H1 (cell line): ENCODE measurements around the gene AKT1. TPM values are rescaled to one million over a fixed set of nuclear protein-coding genes. Genes with fewer than 3 reads are reported as not detected.

ENCODE experiments used
- ASH2L ChIP-seq: fragments of 200-600, 300-600 bp; sonication (generic); IDR thresholded peaks from one replicate; pipeline ENCODE4 v1.7.1; 2017; ENCODE audit warnings: low read length
- CHD7 ChIP-seq: fragments of 300-600 bp; sonication (generic); IDR thresholded peaks from 2 replicates; pipeline ENCODE4 v1.7.1; 2012; ENCODE audit warnings: low read length, moderate library complexity, mild to moderate bottlenecking, inconsistent platforms; ENCODE audit not compliant: insufficient replicate concordance
- JUN ChIP-seq: IDR thresholded peaks from 2 replicates; pipeline ENCODE4 v1.6.1; 2011; ENCODE audit warnings: low read depth, mild to moderate bottlenecking, improper control_type of control experiment, low read length
- KDM4A ChIP-seq: IDR thresholded peaks from one replicate; pipeline ENCODE4 v1.7.1; 2012; ENCODE audit warnings: low read depth, mild to moderate bottlenecking, moderate library complexity, low read length, inconsistent platforms; ENCODE audit not compliant: severe bottlenecking
- polyA plus RNA-seq, 7 experiments: library from polyadenylated mRNA; depleted of rRNA in 3 of 7; stranded (reverse) in 5 of 7; unstranded in 2 of 7; fragments of >200 nt in 5 of 7; fragments of 200-250 nt in 2 of 7; gene quantifications; 1 replicate in 5 of 7; 2 replicates in 1 of 7; 4 replicates in 1 of 7; pipeline versions ENCODE4 v1.2.1 to v1.2.3, GENCODE V29; 2011 to 2013; ENCODE audit warnings: missing spikeins in 2 of 7, mixed read lengths in 2 of 7
- total RNA-seq: library from RNA; stranded (reverse); fragmentation: NEBNext Ultra II Directional; extraction: Animal tissue kit (Norgen Biotek cat#: 25700); gene quantifications from 2 replicates; pipeline ENCODE4 v1.2.1, GENCODE V29; 2021

The AKT1 gene
- total and polyA plus RNA-seq, 2 of the 8 experiments (the other 6 are each of a cell fraction or from before 2014, with no cell fraction given), result 68.1 to 71.5 TPM

DNA sequence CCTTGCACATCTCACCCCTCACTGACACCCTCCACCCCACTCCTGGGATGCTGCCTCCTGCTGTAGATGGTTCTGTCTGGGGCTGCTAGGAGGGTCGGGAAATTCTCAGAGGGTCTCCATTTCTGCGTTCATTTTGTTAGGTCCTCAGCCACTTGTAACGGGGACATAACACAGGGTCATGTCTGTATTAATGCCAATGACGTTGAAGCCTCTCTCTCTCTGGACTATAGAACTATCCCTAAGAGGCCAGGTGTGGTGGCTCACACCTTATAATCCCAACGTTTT is 28.0 kb downstream of the AKT1 start (continued):
- no peak for TF ChIP-seq CHD7
- TF ChIP-seq KDM4A, result no peak
- no peak for TF ChIP-seq JUN
- TF ChIP-seq ASH2L, result no peak
- TF ChIP-seq, all 59 proteins: peak for 0
